ENCODE data around the gene TUBGCP5.

- TF ChIP-seq BHLHE40 (IDR thresholded peaks at IDR 0.05; ENCODE audit: low read depth, low read length) (no peak), CTCF (conservative IDR thresholded peaks at IDR 0.05; ENCODE audit: low read depth, low read length) (no peak)
Observed at GRCh38 chr15:22960556-22960955, 78.8 kb downstream of the TUBGCP5 start.

Data from IMR-90 (cell line).